IPS-15b (cell line): Measurements from ENCODE around the gene CNNM4.

Experiments used
- H3K27me3 ChIP-seq: one replicate; pipeline ENCODE4 v1.6.1; 2013; ENCODE audit warnings: low read length; ENCODE audit not compliant: control insufficient read depth, insufficient read depth
- H3K36me3 ChIP-seq: one replicate; pipeline ENCODE4 v1.6.1; 2013; ENCODE audit warnings: low read length; ENCODE audit not compliant: control insufficient read depth, insufficient read depth
- H3K4me1 ChIP-seq: one replicate; pipeline ENCODE4 v1.6.1; 2013; ENCODE audit warnings: mild to moderate bottlenecking, low read length; ENCODE audit not compliant: control insufficient read depth, insufficient read depth
- H3K4me3 ChIP-seq: one replicate; pipeline ENCODE4 v1.5.1; 2013; ENCODE audit warnings: low read depth, low read length
- H3K9ac ChIP-seq: one replicate; pipeline ENCODE4 v1.6.1; 2013; ENCODE audit warnings: low read depth, mild to moderate bottlenecking, low read length
- H3K9me3 ChIP-seq: one replicate; pipeline ENCODE4 v1.6.1; 2013; ENCODE audit warnings: mild to moderate bottlenecking, low read length; ENCODE audit not compliant: control insufficient read depth, insufficient read depth

Gene CNNM4

DNA sequence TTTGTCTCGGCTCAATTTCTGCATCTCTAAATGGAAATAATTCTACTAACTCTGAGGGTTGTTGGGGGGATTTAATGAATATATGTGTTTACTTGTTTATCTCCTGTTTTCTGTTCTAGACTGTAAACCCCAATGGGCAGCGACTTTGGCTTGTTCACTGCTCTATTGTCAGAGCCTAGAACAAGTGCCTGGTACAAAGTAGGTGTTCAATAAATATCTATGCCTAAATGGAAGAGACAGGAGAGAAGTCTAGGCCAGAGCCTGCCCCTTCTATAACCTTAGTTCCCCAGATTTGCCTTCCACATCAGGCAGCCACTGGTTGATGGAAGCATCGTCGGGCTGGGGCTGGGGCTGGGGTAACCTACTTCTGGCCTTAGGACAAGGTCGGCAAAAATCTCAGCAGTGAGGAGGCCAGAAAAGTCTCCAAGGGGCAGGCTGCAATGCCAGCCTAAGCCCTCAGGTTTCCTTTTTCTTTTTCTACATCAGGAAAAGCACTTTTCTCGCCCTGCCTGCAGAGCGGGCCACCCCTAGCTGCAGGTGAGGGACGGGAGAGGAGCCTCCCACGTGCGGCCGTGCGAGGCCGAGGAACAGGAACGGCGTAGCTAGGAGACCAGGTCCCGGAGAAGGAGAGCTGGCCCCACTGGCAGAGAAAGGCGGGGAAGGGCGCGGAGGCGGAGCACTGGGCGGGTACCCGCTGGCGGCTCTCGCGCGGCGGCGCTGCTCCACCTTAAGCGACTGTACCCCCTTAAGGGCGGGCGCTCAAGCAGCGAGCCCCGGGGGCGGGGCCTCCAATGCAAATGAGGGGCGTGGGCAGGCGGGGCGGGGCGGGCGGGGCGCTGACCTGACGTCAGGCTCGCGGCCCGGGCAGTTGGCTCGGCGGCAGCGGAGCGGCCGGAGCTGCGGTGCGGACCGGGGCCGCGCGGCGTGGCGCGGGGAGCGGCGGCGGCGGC lies at the start of gene CNNM4:
Gene CNNM4 (plus strand): TSS at position 867 of the 950 bp plus-strand sequence. CDS start 98 bp downstream, outside the sequence.
- peaks cover 12% of the 10 kb centered on the region for H3K4me1 ChIP-seq
- peak within 1 kb of the TSS; percentile 56 for H3K9ac ChIP-seq

DNA sequence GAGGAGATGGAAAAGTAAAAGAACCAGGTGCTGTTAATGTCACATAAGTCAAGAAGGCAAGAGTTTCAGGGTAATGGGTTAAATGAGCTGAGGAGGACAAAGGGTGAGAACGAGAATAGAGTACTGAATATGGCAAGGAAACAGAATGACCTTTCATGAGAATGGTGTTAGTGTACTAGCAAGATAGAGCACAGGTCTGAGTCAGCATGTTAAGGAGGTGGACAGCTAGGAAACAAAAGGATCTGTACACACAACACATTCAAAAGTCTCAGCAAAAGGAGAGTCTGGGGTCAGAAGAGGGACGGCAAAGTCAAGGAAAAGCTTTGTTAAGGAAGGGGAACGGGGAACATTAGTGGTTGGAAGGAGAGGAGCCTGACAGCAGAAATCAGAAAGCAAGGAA lies 49.7 kb upstream of the CNNM4 start:
- H3K9ac ChIP-seq: no peak overlapping the region
- H3K27me3 ChIP-seq: no peaks in the 10 kb centered on the region
- no peaks in the 10 kb centered on the region for H3K9me3 ChIP-seq
- H3K36me3 ChIP-seq: peaks cover 39% of the 10 kb centered on the region
- H3K4me1 ChIP-seq: no peaks in the 10 kb centered on the region
- H3K4me3 ChIP-seq: no peak overlapping the region

More for the DNA sequence above, at the start of gene CNNM4:
- peak within 1 kb of the TSS; percentile 83 for H3K4me3 ChIP-seq
- no peaks in the 10 kb centered on the region for H3K9me3 ChIP-seq
- H3K27me3 ChIP-seq: peaks cover 3% of the 10 kb centered on the region
- no peaks in the 10 kb centered on the region for H3K36me3 ChIP-seq

DNA sequence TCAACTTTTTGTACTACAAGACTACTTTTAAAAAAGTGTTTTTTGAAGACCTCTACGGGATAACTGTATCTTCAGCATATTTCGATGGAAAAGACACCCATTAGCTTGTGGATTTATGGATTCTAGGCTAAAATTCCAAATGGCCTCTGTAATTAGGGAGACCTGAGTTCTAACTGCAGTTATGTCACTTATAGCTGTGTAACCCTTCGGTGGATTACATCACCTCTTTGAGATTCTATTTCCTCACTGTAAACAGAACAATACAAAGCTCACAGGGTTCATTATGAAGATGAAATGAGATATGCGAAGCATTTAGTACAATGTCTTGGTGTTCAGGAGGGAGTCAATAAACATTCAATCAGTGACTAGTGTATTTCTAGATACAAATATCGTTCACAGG lies 45.0 kb upstream of the CNNM4 start:
- Histone ChIP-seq H3K9ac (no peak overlapping the region), H3K36me3 (peaks cover 13% of the 10 kb centered on the region), H3K4me1 (no peaks in the 10 kb centered on the region), H3K9me3 (no peaks in the 10 kb centered on the region), H3K4me3 (no peak overlapping the region), H3K27me3 (no peaks in the 10 kb centered on the region)

DNA sequence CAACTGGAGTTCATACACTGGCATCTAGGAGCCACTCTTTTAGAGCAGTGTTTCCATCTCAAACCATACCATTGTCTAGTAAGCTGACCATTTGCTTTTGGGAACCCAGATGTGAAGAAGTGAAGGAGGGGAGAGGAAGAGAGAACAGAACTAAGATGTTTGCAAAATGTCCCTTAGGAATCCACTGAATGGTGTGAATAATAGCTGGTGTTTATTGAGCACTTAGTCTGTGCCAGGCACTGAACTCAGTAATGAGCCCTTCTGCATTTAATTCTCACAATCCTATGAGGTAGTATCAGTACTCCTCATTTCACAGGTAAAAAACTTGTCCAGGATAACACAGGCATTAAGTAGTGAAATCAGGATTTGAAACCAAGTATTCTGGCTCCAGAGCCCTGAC lies 44.3 kb upstream of the CNNM4 start:
- no peaks in the 10 kb centered on the region for H3K4me1 ChIP-seq
- H3K4me3 ChIP-seq: no peak overlapping the region

DNA sequence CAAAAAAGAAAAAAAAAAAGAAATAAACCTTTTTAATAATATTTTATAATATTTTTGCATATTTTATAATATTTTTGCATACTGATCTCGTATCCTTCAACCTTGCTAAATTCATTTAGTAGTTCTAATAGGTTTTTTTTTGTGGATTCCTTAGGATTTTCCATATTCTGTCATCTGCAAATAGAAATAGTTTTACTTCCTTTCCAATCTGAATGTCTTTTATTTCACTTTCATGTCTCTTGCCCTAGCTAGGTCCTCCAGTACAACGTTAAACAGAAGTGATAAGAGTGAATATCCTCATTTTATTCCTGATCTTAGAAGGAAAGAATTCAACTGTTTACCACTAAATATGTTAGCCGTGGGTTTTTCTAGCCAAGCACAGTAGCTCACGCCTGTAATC lies 34.6 kb upstream of the CNNM4 start:
- no peaks in the 10 kb centered on the region for H3K9me3 ChIP-seq
- no peak overlapping the region for H3K9ac ChIP-seq
- peaks cover 10% of the 10 kb centered on the region for H3K36me3 ChIP-seq
- no peak overlapping the region for H3K4me3 ChIP-seq
- H3K4me1 ChIP-seq: no peaks in the 10 kb centered on the region
- H3K27me3 ChIP-seq: no peaks in the 10 kb centered on the region

More for the DNA sequence above, 44.3 kb upstream of the CNNM4 start:
- no peaks in the 10 kb centered on the region for H3K9me3 ChIP-seq
- H3K36me3 ChIP-seq: peaks cover 7% of the 10 kb centered on the region
- H3K27me3 ChIP-seq: no peaks in the 10 kb centered on the region
- H3K9ac ChIP-seq: no peak overlapping the region

DNA sequence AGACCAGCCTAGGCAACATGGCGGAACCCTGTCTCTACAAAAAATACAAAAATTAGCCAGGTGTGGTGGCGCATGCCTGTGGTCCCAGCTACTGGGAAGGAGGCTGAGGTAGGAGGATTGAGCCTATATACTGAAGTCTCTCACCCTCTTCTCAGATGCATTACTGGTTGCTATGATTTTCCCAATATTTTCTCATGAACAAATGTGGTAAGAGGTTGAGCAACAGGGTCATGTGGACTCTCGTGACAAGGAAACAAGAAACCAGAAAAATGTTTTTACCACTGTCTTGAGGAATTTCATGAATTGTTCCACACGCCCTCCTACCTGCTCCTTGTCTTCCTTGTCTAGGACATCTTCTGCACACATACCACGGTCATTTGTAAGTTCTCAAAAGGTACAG lies 33.3 kb upstream of the CNNM4 start:
- Histone ChIP-seq H3K9ac (no peak overlapping the region), H3K9me3 (no peaks in the 10 kb centered on the region), H3K4me1 (no peaks in the 10 kb centered on the region), H3K27me3 (no peaks in the 10 kb centered on the region), H3K36me3 (peaks cover 15% of the 10 kb centered on the region), H3K4me3 (no peak overlapping the region)

DNA sequence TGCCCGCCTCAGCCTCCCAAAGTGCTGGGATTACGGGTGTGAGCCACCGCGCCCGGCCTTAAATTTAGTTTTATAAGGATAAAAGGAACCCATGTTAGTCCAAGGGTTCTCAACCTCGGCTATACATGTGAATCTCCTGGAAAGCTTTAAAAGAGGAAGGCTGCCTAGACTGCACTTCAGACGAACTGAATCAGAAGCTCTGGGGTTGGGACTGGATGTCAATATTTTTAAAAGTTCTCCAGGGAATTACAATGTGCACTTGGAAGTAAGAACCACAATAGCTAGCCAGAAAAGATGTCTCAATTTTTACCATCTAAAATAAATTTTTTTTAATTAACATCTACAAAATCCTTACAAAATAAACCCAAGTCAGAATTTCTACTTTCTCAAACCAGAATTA lies 31.0 kb upstream of the CNNM4 start:
- H3K9ac ChIP-seq: no peak overlapping the region
- no peaks in the 10 kb centered on the region for H3K4me1 ChIP-seq

DNA sequence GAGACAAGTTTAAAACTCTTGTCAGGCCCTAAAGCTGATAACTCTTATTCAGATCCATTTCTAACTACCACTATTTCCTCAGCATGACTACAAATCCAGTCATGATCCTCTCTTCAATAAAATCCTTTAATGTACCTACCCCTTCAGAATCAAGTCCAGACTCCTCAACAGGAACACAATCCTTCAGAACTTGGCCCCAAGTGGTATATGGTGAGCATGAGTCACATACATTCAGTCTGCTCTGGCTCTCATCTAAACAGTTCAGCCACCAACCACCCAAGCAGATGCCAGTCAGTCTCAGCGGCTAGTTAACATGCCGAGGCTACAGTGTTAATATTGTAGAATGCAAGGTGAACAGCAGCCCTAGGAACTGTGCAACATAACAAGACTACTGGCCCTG lies 30.5 kb upstream of the CNNM4 start:
- Histone ChIP-seq H3K27me3 (no peaks in the 10 kb centered on the region), H3K9ac (no peak overlapping the region), H3K4me1 (no peaks in the 10 kb centered on the region), H3K4me3 (no peak overlapping the region), H3K36me3 (peaks cover 30% of the 10 kb centered on the region), H3K9me3 (no peaks in the 10 kb centered on the region)

More for the DNA sequence above, 31.0 kb upstream of the CNNM4 start:
- no peaks in the 10 kb centered on the region for H3K9me3 ChIP-seq
- H3K4me3 ChIP-seq: no peak overlapping the region
- no peaks in the 10 kb centered on the region for H3K27me3 ChIP-seq
- H3K36me3 ChIP-seq: peaks cover 30% of the 10 kb centered on the region

DNA sequence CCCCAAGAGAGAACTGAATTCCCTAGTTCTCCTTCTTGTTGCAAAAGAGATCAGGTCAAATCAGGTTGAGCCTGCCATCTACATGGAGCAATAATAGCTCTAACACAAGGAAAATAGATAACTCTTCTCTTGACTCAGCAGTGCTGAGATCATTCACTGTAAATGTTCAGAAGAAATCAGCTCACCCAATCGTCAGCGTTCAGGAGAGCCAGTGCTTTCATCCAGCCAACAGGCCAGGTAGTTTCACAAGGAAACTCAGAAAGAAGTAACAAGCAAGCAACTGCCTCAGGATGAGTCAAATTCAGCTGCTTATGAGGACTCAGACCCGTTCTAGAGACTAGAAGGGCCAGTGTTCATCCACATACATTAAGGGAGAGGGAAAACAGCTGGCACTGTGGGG lies 26.8 kb upstream of the CNNM4 start:
- Histone ChIP-seq H3K36me3 (peaks cover 32% of the 10 kb centered on the region), H3K4me1 (no peaks in the 10 kb centered on the region), H3K9me3 (no peaks in the 10 kb centered on the region), H3K9ac (no peak overlapping the region), H3K4me3 (no peak overlapping the region), H3K27me3 (no peaks in the 10 kb centered on the region)

DNA sequence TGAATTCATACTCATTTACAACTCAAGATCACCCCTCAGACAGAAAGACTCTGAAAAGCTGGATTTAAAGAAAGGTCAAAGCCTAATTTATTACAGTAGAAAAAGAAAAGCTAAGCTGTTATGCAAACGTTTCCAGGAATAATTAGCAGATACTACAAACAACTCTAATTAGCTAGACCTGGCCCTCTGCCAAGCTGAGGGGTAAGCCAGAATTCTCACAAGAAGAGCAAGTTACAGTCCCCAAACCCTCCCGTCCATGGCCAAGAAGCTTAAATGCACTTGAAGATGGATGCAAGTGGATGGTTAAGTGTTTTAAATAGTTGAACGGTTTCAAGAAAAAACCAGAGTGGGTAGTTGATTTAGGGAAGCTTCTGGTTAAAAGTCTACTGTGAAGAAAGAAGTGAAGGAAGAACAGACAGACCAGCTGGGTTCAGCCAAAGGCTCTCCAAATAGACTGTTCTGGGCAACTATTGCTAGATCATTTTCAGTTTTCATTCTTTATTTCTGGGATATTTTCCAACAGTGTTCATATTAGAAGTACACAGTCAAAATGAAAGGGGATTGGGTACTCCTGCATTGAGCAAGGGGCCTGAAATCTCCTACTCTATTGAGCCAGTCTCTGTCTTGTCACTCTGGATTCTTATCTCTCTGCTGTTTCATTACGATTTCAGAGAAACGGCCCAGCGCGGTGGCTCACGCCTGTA lies 25.7 kb upstream of the CNNM4 start:
- H3K27me3 ChIP-seq: no peaks in the 10 kb centered on the region
- H3K9me3 ChIP-seq: no peaks in the 10 kb centered on the region
- H3K36me3 ChIP-seq: peaks cover 32% of the 10 kb centered on the region
- no peak overlapping the region for H3K9ac ChIP-seq
- H3K4me3 ChIP-seq: no peak overlapping the region
- no peaks in the 10 kb centered on the region for H3K4me1 ChIP-seq

DNA sequence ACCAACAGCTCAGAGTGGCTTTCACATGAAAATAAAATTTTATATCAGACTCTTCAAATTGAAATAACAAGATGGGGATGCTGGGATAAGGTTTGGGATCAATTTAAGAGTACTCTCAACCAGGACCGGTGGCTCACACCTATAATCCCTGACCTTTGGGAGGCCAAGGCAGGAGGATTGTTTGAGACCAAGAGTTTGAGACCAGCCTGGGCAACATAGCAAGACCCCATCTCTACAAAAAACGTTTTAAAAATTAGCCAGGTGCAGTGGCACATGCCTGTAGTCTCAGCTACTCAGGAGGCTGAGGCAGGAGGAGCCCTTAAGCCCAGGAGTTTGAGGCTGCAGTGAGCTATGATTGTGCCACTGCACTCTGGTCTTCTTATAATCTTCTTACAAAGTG lies 23.5 kb upstream of the CNNM4 start:
- H3K9me3 ChIP-seq: no peaks in the 10 kb centered on the region
- H3K9ac ChIP-seq: no peak overlapping the region
- H3K27me3 ChIP-seq: no peaks in the 10 kb centered on the region
- H3K4me1 ChIP-seq: no peaks in the 10 kb centered on the region
- H3K36me3 ChIP-seq: peaks cover 24% of the 10 kb centered on the region
- no peak overlapping the region for H3K4me3 ChIP-seq

DNA sequence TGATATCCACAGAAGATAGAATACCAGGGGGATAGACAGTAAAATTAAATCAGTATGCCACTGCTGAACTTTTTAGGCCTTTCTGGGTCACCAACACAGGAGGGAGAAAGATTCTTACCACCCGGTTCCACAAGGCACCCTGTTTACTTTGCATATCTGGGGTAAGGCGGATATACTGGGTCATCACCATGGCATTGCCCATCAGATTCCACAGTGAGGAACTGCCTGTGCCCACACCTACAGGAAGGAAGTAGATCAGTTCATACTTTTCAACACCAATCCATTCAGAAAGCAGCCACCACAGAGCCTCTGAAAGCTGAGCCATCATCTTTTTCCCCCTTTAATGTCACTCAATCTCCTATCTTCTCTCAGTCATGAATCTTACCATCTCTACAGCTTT lies 22.9 kb upstream of the CNNM4 start:
- H3K9ac ChIP-seq: no peak overlapping the region
- H3K4me3 ChIP-seq: no peak overlapping the region
- H3K9me3 ChIP-seq: no peaks in the 10 kb centered on the region
- H3K27me3 ChIP-seq: no peaks in the 10 kb centered on the region
- no peaks in the 10 kb centered on the region for H3K4me1 ChIP-seq
- H3K36me3 ChIP-seq: peaks cover 24% of the 10 kb centered on the region
